KOPT-K1 (cell line): ENCODE results near the gene MRAP2.
"Not testable (repeated sequence)": the region's sequence is repeated elsewhere in the genome, so short reads cannot be mapped to it uniquely, and the experiment has no call there.

Experiments used
- H3K27ac ChIP-seq: fragments of 200-600 bp; sonication (generic); 2 replicates; pipeline ENCODE4 v1.5.1; 2016; ENCODE audit warnings: antibody characterized with exemption, mild to moderate bottlenecking, low read depth, low read length; ENCODE audit not compliant: poor library complexity, severe bottlenecking
- H3K36me3 ChIP-seq: fragments of 200-600 bp; sonication (generic); 2 replicates; pipeline ENCODE4 v1.5.1; 2017; ENCODE audit warnings: antibody characterized with exemption, mild to moderate bottlenecking, low read length, moderate library complexity; ENCODE audit not compliant: insufficient read depth
- H3K9me3 ChIP-seq: fragments of 200-600 bp; sonication (generic); 2 replicates; pipeline ENCODE4 v1.5.1; 2017; ENCODE audit warnings: antibody characterized with exemption, low read length, mild to moderate bottlenecking; ENCODE audit not compliant: insufficient read depth, poor library complexity, severe bottlenecking

MRAP2 gene

DNA sequence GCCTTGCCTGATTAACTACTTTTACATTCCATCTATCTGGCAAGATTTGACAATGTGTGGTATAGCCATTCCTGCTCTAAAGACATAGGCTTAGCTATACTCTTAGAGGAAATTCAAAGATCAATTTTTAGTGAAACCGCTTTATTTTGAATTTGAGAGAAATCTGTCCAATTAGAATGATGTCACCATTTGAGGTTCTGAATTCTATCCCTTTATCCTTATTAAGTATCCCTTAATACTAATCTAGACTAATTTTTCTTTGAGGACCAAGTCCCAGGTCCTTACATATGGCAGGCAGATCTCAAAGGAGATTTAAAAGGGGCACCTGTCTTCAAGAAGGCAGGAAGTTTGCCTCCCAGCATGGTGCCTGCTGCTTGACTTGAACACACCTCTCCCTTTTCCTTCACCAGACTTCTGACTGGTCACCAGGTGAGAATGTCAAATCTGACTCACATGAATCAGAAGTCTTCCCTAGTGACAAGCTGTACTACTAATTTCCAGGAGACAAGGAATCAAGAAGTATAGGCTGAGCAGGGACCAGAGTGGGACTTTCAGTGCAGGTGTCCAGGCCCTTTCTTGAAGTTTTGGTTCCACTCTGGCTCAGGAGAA is 15.0 kb upstream of the MRAP2 start:
- H3K36me3 ChIP-seq: no peaks in the 10 kb centered on the region
- no peaks in the 10 kb centered on the region for H3K9me3 ChIP-seq
- no peak overlapping the region for H3K27ac ChIP-seq

DNA sequence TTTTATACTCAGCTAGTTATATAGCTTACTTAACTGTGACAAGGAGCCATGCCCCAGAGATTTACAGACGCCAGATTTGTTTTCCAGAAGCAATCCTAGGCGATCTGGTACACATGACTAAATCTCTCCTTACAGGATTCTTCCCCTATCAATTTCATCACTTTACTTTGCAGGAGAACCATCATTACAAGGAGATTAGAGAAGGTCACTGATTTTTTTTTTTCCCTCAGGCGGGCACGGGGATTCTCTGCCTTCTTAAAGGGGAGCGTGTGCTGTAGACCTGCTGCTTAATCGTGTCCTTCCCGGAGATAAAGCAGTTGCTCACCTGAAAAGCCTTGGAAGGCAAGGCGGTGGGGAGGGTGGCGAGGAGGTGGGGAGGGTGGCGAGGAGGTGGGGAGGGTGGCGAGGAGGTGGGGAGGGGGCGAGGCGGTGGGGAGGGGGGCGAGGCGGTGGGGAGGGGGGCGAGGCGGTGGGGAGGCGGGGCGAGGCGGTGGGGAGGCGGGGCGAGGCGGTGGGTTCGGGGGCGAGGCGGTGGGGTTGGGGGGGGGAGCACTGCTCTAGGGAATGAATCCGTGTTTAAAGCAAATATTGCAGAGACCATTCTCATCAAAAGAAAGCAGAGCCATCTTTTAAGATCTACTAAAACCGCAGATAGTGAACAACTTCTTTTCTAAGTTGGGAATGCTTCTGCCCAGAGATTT is 14.3 kb upstream of the MRAP2 start:
- Histone ChIP-seq H3K9me3 (no peaks in the 10 kb centered on the region), H3K36me3 (no peaks in the 10 kb centered on the region), H3K27ac (no peak overlapping the region)

DNA sequence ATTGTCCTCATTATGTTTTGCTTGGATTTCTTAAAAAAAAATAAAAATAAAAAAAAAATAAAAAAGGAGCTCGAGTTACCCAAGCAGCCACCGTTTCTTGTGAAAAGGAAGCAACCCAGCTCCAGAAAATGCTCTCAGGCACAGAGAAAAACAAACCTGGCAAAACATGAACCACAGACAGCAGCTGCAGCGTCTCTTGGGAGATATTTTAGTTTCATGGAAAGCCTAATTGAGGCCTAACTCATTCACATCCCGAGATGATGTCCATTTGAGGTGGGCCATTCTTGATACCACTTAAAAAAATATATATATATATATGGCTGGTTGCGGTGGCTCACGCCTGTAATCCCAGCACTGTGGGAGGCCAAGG is 13.7 kb upstream of the MRAP2 start:
- H3K9me3 ChIP-seq: no peaks in the 10 kb centered on the region
- H3K27ac ChIP-seq: no peak overlapping the region
- no peaks in the 10 kb centered on the region for H3K36me3 ChIP-seq

GRCh38 chr6:84021625-84022024 is 11.9 kb upstream of the MRAP2 start:
- H3K9me3 ChIP-seq: no peaks in the 10 kb centered on the region
- H3K27ac ChIP-seq: no peak overlapping the region
- H3K36me3 ChIP-seq: no peaks in the 10 kb centered on the region

GRCh38 chr6:84026721-84027164 is 6.8 kb upstream of the MRAP2 start:
- Histone ChIP-seq H3K36me3 (no peaks in the 10 kb centered on the region), H3K27ac (no peak overlapping the region), H3K9me3 (no peaks in the 10 kb centered on the region)

DNA sequence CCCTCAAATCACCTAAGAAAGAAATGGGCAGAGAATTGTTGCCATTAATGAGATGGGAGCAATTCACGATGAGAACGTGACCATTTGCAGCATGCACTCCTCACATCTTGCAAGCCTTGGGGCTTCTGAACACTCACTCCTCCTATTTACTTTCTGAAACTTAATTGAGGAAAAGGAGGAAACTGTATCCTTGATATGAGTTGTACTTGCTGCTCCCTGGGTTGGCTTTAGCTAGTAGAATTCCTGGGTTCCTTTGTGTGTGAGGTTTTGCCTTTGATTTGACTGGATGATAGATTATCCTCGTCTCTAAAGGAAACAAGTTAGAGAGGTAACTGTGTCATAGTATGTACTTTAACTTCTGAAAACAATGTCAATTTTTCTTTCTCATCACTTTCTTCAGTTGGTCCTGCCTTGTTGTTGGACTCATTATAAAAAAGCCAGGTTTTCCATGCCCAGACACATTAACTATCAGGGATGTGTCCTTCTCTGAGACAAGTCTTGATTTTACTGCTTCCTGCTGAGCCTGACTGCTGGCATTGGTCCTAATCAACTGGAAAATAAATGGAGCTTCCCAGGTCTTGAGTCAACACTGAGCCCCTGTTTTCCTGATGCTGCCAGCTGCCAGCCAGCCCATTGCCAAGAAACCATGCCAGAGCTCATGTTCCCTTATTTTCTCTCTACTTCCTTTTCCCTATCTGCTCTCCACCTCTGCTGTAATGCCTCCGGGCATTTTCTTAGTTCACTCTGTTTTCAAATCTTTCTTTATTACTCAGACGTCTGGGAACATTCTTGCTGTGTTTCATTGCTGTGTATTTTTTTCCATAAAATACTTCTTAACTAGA is 6.0 kb upstream of the MRAP2 start:
- H3K27ac ChIP-seq: no peak overlapping the region
- no peaks in the 10 kb centered on the region for H3K36me3 ChIP-seq
- no peaks in the 10 kb centered on the region for H3K9me3 ChIP-seq

DNA sequence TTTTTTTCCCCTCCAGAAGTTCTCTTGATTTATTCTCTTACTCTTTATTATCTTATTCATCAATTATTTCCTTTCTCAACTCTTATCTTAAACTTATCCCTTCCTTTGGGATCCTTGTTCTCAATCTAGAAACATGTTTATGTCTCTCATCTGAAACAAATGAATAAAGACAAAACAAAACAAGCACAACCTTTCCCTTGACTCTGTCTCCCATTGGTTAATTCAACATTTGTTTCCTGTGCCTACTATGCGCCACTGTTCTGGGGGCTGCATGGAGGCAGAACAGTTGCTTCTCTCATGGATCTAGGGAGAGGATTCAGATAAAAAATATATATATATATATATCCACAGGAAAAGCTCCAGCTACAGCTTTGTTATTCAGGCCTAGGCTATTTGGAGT is 5.2 kb upstream of the MRAP2 start:
- H3K9me3 ChIP-seq: no peaks in the 10 kb centered on the region
- H3K36me3 ChIP-seq: no peaks in the 10 kb centered on the region
- H3K27ac ChIP-seq: no peak overlapping the region

DNA sequence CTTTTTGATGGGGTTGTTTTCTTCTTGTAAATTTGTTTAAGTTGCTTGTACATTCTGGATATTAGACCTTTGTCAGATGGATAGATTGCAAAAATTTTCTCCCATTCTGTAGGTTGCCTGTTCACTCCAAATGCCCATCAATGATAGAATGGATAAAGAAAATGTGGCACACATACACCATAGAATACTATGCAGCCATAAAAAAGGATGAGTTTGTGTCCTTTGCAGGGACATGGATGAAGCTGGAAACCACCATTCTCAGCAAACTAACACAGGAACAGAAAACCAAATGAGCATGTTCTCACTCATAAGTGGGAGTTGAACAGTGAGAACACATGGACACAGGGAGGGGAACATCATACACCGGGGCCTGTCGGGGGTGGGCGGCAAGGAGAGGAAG is 1.6 kb upstream of the MRAP2 start:
- not testable (repeated sequence) for H3K9me3 ChIP-seq, H3K27ac ChIP-seq, H3K36me3 ChIP-seq

GRCh38 chr6:84035484-84035883 is 1.9 kb downstream of the MRAP2 start:
- Histone ChIP-seq H3K27ac (no peak overlapping the region), H3K36me3 (no peaks in the 10 kb centered on the region), H3K9me3 (no peaks in the 10 kb centered on the region)

- Histone ChIP-seq H3K27ac (no peak overlapping the region), H3K9me3 (no peaks in the 10 kb centered on the region), H3K36me3 (no peaks in the 10 kb centered on the region)
Observed at GRCh38 chr6:84037425-84038089, 4.0 kb downstream of the MRAP2 start.

DNA sequence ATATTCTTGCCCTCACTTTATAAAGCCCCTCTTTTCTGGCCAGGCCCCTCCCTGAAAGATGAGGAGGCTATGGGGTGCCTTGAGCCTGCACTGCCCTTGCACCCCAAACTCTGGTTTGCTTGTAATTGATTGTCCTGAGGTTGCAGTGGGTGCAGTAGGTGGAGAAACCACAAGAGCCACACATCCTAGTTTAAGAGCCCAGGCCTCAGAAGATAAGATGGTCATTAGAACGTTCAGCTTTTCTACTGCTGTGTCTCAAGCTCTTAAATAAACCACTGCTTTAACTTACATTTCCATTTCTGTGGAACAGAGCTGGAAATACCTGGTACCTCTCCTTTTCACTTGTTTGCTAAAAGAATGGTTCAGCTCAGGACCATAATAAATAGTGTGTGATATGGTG is 9.0 kb downstream of the MRAP2 start:
- Histone ChIP-seq H3K36me3 (no peaks in the 10 kb centered on the region), H3K27ac (no peak overlapping the region), H3K9me3 (no peaks in the 10 kb centered on the region)

DNA sequence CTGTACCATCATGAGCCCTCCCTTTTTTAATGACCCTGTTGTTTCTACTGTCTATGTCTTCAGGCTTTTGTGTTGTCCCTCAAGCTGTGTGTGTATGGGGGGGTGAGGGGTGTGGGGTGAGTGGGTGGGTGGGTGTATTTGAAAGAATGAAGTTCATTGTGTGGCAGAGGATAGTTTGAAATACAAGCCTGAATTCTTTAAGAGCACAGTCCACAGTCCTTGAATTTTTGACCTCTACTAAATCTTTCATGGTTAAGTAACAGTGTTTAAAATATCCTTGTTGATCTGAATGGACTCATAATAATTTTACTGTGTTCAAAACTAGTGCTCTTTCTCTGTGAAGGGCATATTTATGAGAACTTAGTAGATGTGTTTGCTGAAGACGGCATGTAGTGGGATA is 10.0 kb downstream of the MRAP2 start:
- H3K27ac ChIP-seq: no peak overlapping the region
- H3K9me3 ChIP-seq: no peaks in the 10 kb centered on the region
- no peaks in the 10 kb centered on the region for H3K36me3 ChIP-seq

DNA sequence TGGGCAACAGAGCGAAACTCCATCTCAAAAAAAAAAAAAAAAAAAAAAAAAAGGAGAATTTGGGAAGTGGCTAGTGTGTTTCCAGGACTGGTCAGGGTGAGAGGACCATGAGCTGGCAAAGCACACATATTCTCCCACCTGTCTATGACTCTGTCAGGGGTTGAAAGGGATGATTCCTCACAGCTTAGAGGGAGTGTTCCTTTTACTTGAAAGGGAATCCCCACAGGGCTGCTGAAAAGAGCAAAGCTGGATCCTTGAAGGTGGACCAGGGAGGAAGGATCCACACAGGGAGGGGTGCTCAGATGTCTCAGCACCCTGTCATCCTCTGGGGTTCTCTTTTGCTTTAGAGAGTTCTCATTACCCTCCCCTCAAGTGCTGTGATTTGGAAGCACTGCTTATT is 13.2 kb downstream of the MRAP2 start:
- H3K9me3 ChIP-seq: no peaks in the 10 kb centered on the region
- H3K27ac ChIP-seq: no peak overlapping the region
- no peaks in the 10 kb centered on the region for H3K36me3 ChIP-seq

DNA sequence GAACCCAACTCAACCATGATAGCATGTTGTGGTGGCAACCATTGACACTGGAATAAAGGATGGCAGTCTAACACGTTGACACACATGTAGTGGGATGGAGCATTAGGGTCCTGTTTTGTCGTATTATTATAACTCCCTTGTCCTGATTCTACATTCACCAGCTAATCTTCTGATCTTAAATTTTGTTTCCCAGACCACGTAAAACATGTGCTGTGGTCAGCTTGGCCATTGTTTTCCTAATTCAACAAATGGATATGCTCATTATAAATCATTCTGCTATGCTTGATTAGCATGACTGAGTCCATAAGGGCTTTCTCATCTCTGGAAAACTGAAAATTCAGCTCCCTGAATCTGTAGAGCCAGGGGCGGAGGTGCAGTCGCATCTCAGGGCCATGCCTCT is 15.0 kb downstream of the MRAP2 start:
- Histone ChIP-seq H3K36me3 (no peaks in the 10 kb centered on the region), H3K27ac (no peak overlapping the region), H3K9me3 (no peaks in the 10 kb centered on the region)

- no peaks in the 10 kb centered on the region for H3K9me3 ChIP-seq
- H3K36me3 ChIP-seq: no peaks in the 10 kb centered on the region
- H3K27ac ChIP-seq: no peak overlapping the region
Observed at GRCh38 chr6:84050408-84050807, 16.8 kb downstream of the MRAP2 start.
